Measurements from ENCODE around the gene CIB4.
"Not testable (repeated sequence)": the region's sequence is repeated elsewhere in the genome, so short reads cannot be mapped to it uniquely, and the experiment has no call there.

CIB4 gene

DNA sequence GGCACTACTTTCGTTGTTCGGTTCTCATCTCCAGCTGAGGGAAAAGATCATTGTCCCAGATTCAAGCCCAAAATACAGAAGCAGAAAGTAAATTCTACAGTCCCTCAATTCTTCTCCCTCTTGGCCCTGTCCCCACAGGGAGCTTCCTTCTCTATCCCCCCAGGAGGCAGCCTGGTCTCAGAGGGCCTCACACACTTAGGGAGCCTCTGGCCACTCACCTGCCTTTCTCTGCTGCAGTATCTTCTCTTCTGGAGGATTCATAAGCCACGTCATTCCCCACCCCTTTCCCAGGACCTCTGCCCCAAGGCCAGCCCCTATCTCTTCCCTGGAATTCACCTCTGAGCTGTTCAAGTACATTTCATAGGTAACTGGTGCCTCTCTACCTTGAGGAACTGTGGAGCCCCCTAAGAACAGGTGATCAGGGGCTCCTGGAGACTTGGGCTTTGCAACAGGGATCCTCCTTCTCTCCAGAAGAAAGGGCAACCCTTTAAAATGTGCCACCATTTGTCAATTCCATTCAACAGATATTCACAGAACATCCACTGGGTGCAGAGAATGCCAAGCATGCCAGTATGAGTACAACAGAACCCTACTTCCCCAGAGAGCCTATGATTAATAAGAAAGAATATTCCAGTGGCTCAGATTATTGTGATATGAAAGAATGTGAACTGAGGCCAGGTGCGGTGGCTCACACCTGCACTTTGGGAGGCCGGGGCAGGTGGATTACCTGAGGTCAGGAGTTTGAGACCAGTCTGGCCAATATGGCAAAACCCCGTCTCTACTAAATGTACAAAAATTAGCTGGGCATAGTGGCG lies 72.9 kb downstream of the CIB4 start:
- no peak for DNase-seq (ENCODE audit: low read depth in 2 of 2)

DNA sequence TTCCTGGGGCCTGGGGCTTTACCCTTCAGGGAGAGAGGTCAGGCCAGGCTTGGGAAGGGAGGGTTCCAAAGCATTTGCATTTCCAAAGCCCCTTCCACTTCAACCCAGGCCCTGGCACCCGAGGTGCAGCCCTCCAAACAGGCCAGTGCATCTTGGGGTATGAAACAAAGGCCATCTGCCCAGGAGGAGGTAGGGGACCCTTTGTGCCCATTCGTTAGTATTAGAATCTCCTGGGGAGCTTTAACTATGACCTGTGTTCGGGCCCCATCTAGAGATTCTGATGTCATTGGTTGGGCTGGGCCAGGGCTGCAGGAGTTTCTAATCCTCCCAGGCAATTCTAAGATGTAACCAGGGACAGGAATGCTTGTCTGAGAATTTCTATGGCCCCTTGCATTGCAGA lies 73.6 kb downstream of the CIB4 start:
- DNase-seq (ENCODE audit: low read depth in 2 of 2) = no peak

DNA sequence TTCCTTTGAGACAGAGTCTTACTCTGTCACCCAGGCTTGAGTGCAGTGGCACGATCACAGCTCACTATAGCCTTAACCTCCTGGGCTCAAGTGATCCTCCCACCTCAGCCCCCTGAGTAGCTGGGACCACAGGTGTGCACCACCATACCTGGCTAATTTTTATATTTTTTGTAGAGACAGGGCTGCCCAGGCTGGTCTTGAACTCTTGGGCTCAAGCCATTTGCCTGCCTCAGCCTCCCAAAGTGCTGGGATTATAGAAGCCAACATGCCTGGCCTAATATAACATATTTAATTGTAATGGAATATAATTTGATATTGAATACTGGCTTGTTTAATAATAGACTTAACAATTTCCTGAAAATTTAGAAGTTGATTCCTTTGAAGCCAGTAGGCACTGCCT lies 74.4 kb downstream of the CIB4 start:
- DNase-seq (ENCODE audit: low read depth in 2 of 2) = not testable (repeated sequence)

DNA sequence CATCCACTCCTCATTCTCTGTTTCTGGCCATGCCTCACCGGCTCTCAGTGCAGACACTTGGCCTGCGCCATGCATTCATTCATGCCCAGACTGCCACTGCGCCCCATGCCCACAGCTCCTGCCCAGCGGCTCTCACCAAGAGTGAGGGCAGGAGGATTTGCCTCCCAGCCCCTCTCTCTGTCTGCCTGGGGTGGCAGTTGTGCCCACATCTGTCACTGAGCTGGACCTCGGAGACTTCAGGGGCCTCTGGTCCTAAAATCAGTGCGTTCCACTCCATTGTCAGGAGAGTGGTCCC lies 75.1 kb downstream of the CIB4 start:
- no peak for DNase-seq (ENCODE audit: low read depth in 2 of 2)

DNA sequence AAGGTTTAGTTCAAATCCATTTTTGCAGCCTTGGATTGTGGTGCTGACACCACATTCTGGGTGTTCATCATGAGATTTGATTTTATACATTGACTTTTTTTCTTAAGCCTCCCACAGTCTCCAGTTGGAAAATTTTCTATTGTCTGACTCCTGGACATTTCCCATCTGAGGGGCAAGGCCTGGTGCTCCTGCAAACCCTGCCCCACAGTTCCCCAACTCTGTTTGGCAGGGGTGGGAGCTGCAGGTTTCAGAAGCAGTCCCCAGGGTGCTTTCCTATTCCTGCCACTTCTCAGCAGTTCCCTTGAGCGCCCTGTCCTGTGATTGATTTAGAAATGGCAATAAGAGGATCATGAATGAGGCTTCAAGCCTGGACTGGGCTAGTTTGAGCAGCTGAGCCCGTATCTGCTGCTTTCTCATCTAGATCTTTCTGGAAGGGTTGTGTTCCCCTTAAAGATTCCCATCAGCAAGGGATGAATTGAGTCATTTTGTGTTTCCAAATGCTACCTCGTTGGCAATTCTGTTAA lies 77.0 kb downstream of the CIB4 start:
- DNase-seq (ENCODE audit: low read depth in 2 of 2) = no peak

DNA sequence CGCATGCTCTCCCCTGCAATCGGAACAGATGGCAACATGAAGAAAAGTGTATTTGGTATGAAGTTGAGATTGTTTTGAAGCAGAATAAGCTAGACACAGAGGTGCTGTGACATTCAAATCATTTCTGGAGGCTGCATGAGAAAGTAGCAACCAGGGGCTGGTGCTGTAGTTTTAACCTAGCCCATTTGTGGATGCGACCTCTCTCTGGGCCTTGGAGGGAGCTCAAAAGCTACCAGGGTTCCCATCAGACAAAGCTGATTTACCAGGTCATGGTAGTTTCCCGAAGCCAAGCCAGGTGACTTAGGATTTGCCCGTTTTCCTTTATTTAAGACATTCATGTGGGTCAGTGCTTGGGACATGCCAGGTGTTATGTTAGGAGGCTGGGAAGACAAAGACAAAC lies 77.5 kb downstream of the CIB4 start:
- no peak for DNase-seq (ENCODE audit: low read depth in 2 of 2)

DNA sequence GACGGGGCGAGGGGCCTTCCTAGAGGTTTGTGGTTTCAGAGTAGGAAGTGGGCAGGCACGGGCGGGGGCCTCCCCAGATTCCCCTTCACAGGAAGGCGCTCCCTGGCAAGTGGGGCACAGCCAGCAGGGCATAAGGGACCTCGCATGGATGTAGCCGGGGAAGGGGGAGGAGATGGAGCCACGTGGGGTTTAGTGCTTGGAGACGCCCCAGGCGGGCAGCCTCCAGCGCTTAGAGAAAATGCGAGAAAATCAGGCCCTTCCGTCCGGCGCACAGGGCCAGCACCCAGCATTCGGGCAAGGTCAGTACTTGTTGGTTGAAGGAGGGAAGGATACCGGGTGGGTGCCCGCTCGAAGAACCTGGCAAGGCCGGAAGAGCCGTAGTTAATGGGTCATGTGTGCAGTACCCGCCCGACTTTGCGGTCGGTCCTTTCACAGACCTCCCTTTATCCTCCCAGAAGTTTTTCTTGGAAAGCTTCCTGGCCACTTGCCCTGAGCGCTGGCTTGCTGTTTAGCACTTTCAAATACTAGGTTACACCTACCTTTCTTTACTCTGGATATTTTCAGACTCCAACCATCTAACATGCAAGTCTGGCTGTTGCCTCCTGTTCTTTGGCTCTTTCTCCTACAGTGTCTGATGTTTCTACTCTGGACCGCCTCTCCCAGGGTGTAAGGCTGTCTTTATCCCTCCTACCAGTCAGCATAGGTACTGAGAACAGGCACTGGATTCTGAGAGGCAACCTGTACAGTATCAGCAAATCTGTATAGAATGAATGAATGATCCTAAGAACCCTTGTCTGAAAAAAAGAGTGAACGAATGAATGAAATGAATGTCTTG lies 78.1 kb downstream of the CIB4 start:
- no peak for DNase-seq (ENCODE audit: low read depth in 2 of 2)

DNA sequence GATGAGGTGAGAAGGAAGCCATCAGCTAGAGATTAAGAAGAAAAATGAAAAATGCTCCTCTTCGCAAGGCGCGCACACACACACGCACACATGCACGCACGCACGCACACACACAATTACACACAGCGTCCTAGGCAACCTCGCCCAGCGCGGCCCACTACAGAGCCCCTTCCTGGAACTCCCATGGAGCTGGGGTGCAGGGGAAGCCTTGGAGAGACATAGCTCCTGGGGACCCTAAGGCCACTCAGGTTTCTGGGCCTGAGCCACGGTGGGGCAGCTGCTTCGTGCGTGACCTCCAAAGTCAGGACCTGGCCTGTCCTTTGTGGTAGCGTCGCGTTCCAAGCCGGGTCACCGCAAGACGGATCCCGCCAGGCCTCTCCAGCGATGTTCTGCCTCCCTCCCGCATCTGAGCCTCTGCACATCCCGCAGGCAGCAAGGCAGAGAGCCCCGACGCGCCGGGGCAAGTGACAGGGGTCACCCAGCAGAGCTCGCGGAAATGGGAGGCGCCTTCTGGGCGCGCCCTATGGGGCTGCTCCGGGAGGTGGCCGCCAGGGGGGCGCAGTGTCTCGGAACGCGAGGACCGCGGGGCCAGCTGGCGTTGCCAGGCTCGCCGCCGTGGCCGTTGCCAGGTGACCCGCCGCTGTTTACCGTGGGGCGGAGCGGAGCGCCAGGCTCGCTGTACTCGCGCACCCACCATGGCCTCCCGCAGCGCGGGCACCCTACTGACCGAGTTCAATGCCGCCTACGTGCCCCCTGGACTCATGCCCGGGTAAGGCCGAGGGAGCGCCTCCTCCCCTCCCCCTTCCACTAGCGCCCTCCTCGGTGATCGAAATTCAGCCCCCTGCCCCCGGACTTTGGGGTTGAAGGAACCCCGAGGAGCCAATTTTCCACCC lies 79.0 kb downstream of the CIB4 start:
- DNase-seq (ENCODE audit: low read depth in 2 of 2) = peak; percentile 24 to 34

DNA sequence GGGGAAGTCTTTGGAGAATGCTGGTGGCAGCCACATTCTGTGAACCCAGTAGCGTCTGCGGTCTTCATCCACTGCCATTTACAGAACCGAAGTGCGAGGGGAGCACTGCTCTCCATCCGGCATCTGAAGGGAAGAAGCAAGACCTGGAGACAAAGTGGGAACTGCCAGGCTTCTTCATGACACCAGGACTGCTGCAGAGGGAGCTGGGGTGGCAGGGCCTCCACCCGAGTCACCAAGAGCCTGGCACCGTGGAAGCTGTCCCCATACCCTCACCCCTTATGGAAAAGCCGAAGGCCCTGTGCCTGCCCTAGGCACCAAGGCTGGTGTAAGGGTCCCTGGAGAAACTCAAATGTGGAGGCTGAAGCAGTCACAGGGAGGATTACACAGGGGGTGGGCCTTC lies 79.8 kb downstream of the CIB4 start:
- DNase-seq (ENCODE audit: low read depth in 2 of 2) = no peak

DNA sequence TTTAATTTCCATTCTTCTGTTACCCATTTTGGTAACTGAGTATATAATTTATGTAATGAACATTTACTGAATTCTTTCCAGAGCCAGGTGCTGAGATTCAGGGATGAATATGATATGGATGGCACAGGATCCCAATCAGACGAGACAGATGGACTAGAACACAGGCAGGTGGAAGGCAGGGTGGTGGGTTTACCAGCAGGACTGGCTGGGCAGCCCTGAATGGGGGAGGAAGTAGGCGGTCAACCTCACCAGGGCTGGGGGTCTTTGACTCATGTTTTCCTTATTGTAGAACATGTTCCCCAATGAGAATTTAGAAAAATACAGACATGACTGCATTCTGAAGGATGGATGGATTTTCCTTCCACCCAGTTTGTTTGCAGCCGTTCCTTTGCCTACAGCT lies 80.3 kb downstream of the CIB4 start:
- DNase-seq (ENCODE audit: low read depth in 2 of 2) = no peak

DNA sequence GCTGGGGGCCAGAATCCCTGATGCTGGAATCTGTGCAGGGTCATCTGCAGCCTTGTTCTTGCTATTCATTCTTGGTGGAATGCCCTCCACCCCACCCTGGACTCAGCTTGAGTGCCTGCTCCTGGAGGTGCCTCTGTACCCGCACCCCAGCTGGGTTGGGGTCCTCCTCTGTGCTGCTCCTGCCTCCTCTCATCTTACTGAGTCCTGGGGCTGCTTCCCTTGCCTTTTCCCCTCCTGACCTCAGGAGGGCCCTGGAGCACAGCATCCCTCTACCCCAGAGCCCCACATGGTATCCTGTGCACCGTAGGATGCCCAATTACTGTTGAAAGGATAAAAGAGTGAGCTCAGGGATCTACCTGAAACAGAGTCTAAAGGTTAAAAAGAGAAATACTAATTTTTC lies 81.6 kb downstream of the CIB4 start:
- DNase-seq (ENCODE audit: low read depth in 2 of 2) = no peak

DNA sequence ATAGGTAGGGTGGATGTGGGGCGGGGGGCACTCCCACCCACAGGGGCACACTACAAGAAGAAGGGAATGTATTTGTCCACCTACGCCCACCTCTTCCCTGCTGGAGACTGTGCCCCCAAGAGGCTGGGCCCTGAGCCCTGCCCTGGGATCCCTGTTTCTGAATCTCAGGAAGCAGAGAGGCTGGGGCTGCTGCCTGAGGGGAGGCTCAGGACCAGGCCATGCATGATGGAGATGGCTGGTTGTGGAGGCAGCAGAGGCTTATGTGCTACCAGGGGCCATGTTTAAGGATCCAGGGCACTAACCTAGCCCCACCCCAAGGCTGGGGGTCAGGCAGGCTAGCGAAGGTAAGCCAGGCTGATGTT lies 82.1 kb downstream of the CIB4 start:
- no peak for DNase-seq (ENCODE audit: low read depth in 2 of 2)

DNA sequence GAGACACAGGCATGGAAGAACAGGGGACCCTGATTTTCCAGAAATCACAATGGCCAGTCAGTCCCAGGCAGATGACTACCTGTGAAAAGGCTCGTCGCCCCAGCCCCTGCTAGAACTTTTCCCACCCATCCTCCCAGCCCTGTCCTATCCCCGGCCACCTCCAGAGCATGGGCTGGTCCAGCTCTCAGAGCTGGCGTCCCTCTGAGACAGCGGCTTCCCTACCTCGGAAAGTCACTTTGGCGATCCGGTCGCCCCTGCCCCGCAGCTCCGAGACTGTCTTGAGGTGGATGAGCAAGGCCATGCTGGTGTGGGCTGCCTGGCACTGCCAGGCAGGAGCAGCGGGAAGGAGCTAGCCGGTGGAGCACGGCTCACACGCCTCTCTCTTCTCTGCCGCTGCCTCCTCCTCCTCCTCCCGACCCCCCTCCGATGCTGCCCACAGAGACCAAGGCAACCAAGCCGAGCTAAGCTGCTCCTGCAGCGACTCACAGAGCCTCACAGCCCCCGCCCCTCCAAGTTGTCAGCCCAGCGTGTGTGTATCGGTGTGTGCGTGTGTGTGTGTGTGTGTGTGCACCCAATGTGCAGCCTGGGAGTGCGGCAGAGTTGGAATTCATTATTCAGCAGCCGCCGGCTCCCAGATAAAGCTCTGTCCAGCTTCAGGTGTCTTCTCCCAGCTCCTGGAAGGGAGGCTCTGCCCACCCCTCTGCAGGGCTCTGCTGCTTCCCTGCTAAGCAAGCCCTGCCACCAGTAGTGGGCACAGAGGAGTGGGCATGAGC lies 82.7 kb downstream of the CIB4 start:
- no peak for DNase-seq (ENCODE audit: low read depth in 2 of 2)

DNA sequence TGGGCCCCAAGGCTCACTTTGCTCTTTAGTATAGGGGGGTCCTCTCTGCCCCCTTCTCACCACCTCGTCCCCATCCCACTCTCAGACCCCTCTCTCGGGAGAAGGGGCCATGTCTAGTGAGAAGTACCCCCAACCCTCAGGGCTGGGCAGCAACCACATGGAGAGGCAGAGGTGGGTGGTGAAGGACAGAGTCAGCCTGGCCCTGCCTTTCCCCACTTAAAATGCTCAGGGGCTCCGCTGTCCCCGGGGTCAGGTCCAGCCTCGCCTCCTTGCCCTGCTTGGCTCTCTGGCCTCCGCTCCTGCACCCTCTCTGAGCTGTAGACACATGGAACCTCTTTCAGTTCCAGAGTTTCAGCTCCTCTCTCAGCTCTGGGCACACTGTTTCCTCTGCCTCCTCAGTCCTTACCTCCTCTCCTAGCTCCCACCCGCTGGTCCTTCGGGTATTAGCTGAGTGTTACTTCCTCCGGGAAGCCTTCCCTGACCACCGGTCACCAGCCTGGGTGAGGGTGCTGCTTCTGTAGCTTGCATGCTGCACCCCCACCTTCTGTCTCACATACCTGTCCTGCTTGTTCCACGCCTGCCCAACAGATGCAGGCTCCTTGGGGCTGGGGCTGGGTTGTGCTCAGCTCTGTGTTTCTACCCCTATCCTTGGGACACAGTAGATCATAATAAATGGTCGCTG lies 83.8 kb downstream of the CIB4 start:
- DNase-seq (ENCODE audit: low read depth in 2 of 2) = no peak

DNA sequence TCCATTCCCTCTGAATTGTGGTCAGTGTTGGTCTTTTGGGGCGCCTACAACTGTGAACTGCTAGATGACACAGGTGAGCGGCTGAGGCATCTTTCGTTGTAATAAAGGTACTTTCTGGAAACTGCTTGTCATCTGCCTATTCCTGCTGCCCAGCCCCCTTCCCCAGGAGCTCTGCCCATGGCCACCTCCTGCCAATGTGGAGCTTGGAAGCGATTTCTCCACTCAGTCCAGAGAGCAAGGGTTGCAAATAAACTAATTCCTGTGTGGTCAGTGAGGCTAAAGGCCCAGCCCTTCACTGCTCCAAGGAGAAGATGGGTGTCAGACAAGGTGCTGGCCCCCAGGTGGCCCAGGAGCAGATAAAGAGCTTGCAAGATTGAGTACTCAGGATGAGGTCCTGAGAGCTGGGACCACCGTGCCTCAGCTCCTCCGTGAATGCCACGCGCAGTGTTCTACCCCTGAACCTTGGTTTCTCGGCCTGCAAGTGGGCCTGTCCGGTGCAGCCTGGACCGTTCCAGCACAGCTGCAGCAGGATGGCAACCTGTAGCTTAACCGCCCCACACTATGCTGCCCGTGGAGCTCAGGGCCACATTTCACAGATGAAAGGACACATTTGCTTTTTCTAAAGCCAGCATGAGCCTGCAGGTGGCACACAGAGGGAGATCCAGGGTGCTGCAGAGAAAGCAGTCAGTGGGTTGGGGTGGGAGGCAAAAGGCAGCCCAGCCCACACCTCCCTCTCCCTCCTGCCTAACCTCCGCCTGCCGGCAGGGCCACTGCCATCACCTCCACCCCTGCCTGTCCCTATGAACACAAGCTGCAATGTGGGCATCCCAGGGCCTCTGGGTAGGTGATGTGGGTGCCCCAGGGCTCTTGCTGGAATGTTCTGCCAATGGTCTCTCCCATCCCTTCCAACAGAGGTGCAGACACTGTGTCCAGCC lies 84.6 kb downstream of the CIB4 start:
- no peak for DNase-seq (ENCODE audit: low read depth in 2 of 2)

DNA sequence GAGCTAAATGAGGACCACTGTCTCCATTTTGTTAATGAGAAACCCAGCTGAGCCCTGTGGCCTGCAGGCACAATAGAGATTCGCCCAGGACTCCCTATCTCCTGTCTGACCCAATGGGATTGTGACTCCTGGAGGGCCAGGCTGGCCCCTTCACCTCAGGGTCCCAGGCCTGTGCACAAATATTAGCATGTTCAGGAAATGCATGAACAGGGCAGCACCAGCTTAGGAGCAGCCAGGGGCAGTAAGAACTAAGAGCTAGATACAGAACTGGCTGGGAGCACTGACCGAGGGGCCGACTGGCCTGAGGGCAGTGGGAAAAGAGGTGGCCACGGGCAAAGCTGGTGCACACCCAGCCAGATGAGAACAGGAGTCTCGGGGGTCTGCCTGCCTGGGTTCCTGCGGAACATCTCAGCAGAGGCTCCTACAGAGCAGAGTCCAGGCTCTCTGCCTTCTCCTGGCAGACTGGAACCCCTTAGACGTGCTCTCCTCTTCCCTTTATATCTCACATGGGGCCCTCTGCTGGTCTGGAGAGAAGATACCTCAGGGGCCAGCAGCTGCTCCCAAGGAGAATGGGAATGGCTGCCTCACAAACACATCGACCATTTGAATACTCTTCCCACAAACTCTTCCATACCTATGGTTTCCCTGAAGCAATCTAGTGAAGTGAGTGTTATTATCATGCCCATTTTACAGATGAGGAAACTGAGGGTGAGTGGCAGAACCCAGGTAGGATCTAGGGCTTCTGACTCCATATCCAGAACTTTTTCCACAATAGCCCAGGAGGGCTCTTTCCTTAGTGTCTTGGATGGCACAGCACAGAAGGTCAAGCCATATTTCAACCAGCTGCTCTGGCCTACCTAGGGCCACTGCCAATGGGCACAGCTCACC lies 85.7 kb downstream of the CIB4 start:
- DNase-seq (ENCODE audit: low read depth in 2 of 2) = no peak

DNA sequence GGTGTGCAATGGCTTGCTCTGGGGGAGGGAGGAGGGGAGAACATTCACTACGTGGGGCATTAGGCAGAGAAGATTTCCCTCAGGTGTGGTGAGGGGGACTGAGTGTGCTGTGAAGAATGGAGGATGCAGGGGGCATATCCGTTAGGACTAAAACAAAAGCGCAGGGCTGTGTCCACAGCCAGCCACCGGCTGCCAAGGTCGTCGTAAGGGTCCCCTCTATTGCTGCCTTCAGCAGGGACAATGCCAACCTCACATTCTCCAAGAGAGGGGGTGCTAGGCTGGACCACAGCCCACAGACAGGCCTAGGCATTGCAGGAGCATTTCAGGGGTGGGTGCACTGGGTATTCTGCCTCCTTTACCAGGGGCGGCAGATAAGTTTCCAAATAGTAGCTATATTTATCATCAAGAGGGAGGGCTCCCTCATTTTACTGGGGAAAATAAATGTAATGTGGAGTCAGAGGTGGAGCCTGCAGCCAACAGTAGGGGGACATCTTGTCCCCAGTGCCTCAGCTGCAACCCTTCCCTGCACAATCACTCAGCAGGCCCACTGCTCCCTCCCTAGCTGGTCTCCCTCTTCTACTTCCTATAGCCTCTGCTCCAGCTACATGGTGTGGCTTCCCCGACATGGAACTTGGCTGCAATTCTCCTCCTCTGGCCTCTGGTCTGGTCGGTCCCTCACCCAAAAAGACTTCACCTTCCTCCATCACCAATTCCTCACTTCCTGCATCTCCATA lies 88.4 kb downstream of the CIB4 start:
- DNase-seq (ENCODE audit: low read depth in 2 of 2) = no peak

Measured in stimulated activated CD8-positive, alpha-beta memory T cell treated with anti-CD3 and anti-CD28 coated beads, Interleukin-15, amount 100 ng/mL, for 48 hours (primary cell).